ENCODE results near the gene FTHL17.

DNA sequence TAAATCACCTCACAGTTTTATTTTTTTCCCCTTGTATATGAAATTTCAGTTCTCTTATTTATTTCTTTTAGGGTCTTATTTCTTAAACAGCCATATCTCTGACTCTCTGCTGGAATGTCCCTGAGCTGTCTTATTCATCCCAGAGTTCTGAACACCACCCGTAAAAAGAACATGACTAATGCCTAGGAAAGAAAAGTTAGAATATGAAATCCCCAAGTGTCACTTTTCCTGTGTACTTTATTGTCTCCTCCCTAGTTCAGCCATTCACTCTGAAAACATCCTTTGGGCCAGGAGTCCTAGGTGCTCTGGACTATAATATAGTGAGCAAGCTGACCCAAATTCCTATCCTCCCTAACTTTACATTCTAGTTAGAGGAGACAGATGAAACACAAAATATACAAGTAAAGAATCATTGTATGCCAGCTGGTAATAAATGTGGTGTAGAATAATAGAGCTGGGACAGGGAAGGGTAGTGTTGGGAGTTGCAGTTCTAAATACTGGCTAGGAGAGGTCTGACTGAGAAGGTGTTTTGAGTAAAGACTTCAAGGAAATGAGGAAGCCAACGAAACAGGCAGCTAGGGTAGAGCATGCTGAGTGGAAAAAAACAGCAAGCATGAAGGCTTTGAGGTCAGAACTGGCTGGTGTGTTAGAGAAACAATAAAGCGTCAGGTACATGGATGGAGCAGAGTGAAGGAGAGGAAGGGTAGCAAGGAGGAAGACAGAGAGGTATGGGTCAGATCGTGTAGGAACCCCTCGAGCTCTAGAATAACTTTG, 40.6 kb upstream of the FTHL17 start:
- TF ChIP-seq RAD21 (IDR thresholded peaks at IDR 0.05; ENCODE audit: low read length), result no peak
- TF ChIP-seq EP300 (IDR thresholded peaks at IDR 0.05; ENCODE audit: borderline replicate concordance in 1 of 2, low read depth in 1 of 2, low read length in 1 of 2), result no peak
- TF ChIP-seq, protein P1, sequence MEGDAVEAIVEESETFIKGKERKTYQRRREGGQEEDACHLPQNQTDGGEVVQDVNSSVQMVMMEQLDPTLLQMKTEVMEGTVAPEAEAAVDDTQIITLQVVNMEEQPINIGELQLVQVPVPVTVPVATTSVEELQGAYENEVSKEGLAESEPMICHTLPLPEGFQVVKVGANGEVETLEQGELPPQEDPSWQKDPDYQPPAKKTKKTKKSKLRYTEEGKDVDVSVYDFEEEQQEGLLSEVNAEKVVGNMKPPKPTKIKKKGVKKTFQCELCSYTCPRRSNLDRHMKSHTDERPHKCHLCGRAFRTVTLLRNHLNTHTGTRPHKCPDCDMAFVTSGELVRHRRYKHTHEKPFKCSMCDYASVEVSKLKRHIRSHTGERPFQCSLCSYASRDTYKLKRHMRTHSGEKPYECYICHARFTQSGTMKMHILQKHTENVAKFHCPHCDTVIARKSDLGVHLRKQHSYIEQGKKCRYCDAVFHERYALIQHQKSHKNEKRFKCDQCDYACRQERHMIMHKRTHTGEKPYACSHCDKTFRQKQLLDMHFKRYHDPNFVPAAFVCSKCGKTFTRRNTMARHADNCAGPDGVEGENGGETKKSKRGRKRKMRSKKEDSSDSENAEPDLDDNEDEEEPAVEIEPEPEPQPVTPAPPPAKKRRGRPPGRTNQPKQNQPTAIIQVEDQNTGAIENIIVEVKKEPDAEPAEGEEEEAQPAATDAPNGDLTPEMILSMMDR (IDR thresholded peaks at IDR 0.05), result no peak
- TF ChIP-seq YY1 (IDR thresholded peaks at IDR 0.05; ENCODE audit: low read depth), result no peak
- no peak for TF ChIP-seq GATA2 (CRISPR knock-in tag; IDR thresholded peaks at IDR 0.05)
- TF ChIP-seq RFX5 (IDR thresholded peaks at IDR 0.05; ENCODE audit: low read length), result no peak
- no peak for TF ChIP-seq EZH2phosphoT487 (IDR thresholded peaks at IDR 0.05; ENCODE audit: borderline replicate concordance, low read depth)
- TF ChIP-seq POLR2AphosphoS5 (IDR thresholded peaks at IDR 0.05; ENCODE audit: low read depth, low read length), result no peak
- TF ChIP-seq FOXM1 (IDR thresholded peaks at IDR 0.05; ENCODE audit: low read depth), result no peak
- TF ChIP-seq CHD2 (IDR thresholded peaks at IDR 0.05; ENCODE audit: low read length, partially characterized antibody), result no peak
- no peak for TF ChIP-seq FOXJ3 (CRISPR knock-in tag; IDR thresholded peaks at IDR 0.05)
- TF ChIP-seq, protein P2, sequence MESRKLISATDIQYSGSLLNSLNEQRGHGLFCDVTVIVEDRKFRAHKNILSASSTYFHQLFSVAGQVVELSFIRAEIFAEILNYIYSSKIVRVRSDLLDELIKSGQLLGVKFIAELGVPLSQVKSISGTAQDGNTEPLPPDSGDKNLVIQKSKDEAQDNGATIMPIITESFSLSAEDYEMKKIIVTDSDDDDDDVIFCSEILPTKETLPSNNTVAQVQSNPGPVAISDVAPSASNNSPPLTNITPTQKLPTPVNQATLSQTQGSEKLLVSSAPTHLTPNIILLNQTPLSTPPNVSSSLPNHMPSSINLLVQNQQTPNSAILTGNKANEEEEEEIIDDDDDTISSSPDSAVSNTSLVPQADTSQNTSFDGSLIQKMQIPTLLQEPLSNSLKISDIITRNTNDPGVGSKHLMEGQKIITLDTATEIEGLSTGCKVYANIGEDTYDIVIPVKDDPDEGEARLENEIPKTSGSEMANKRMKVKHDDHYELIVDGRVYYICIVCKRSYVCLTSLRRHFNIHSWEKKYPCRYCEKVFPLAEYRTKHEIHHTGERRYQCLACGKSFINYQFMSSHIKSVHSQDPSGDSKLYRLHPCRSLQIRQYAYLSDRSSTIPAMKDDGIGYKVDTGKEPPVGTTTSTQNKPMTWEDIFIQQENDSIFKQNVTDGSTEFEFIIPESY (IDR thresholded peaks at IDR 0.05; ENCODE audit: borderline replicate concordance, low read depth), result no peak
- TF ChIP-seq TEAD4 (IDR thresholded peaks at IDR 0.05; ENCODE audit: borderline replicate concordance, insufficient read depth), result no peak
- TF ChIP-seq JUND (IDR thresholded peaks at IDR 0.05), result no peak
